ENCODE measurements around the gene MAP4.

The MAP4 gene

DNA sequence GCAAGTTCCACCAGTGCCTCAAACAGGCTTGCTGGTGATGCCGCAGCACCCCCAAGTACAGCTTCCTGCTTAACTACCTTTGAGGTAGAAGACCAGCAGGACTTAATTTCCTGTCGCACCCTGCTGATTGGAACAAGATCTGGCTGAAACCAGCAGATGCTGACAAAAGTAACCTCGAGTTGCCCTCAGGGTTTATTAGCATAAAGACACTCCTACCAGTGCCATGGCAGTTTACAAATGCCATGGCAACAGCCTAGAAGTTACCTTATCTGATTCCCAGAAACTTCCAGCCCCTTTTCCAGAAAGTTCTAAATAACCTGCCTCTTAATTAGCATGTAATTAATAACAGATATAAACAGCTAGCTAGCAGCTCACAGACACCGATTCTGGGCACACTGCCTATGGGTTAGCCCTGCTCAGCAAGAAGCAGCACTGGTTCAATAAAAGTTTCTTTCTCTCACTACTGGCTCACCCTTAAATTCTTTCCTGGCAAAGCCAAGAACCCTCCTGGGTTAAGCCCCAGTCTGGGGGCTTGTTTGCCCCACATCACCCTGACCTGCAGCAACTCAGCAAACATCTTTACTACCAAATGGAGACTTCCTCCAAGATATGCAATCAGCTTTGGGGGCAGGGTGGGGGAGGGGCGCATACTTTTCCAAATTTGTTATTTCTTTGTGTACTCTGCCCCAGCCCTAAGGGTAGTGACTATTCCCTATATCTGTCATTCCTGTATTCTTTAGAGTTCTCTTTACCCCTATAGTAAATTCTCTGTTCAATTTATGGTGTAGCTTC is 54.2 kb downstream of the MAP4 start:
- peak overlapping the region; percentile 35 for H3K27ac Mint-ChIP-seq
- H3K36me3 Mint-ChIP-seq: peaks cover 6% of the 10 kb centered on the region
- CTCF ChIA-PET: interaction anchor here (0.9 to 1.7 kb wide), 3 partner anchors 28 to 190 kb away, joined by 3 to 5 read pairs (median 5); no protein-coding TSS in a partner anchor
- no peaks in the 10 kb centered on the region for H3K9me3 Mint-ChIP-seq
- H3K4me3 Mint-ChIP-seq: no peak overlapping the region
- DNase-seq: peak; percentile 67
- H3K27me3 Mint-ChIP-seq: no peaks in the 10 kb centered on the region
- H3K4me1 Mint-ChIP-seq: peaks cover 32% of the 10 kb centered on the region

DNA sequence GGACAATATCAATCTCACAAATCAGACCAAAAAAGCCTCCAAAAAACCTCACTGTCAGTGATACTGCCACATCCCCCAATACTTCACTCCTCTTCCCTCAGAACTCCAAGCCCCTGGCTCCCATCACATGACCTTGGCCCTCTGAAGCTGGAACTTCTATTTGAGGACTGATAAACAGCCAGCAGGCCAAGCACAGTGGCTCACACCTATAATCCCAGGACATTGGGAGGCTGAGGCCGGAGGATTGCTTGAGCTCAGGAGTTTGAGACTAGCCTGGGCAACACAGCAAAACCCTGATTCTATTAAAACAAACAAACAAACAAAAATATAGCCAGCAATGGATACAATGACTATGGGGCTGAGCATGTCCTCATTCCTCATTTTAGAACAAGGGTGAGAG is 55.2 kb downstream of the MAP4 start:
- H3K27ac Mint-ChIP-seq: peak overlapping the region; percentile 35
- no peak overlapping the region for H3K4me3 Mint-ChIP-seq
- no peak for DNase-seq
- H3K4me1 Mint-ChIP-seq: peaks cover 32% of the 10 kb centered on the region
- H3K9me3 Mint-ChIP-seq: no peaks in the 10 kb centered on the region
- H3K36me3 Mint-ChIP-seq: peaks cover 6% of the 10 kb centered on the region
- H3K27me3 Mint-ChIP-seq: no peaks in the 10 kb centered on the region
- CTCF ChIA-PET: interaction anchor here (0.9 to 1.3 kb wide), 2 partner anchors 29 to 191 kb away, joined by 3 to 5 read pairs; no protein-coding TSS in a partner anchor

DNA sequence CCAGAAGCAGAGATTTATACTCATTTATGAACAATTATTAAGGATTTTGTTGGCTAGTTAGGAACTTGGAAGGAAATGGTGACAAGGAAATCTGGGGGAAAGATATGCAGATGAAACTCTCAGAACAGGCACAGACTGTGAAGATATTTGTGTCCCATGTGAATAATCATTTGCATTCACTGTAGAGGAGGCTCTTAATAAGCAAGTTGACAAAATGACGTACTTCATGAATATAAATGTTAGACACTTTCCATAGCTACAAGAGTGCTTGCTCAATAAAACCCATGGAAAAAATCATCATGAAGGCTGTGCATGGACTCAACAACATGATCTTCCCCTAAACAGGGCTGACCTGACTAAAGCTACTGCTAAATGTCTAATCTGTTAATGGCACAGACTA is 59.7 kb downstream of the MAP4 start:
- DNase-seq: no peak

DNA sequence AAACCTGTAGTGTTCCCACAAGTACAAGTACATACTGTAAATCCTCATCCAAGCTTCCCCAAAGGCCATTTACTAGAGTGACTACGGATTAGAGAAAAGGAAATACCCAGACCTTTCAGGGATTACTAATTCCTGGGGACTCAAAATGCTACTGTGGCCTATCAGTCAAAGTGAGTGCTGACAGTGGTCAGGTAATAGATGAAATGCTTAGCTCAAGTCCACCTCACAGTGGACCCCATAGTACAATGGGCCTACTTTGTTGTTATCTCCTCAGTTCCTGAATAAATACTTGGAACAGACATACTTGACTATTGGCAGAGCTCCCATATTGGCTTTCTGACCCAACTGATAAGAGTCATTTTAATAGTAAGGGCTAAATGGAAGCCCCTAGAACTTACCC is 61.6 kb downstream of the MAP4 start:
- CTCF ChIA-PET: interaction anchor here (1.3 kb wide), 1 partner anchor 129 kb away, joined by 3 read pairs; no protein-coding TSS in a partner anchor
- H3K27ac Mint-ChIP-seq: no peak overlapping the region
- H3K9me3 Mint-ChIP-seq: no peaks in the 10 kb centered on the region
- H3K4me3 Mint-ChIP-seq: no peak overlapping the region
- no peaks in the 10 kb centered on the region for H3K27me3 Mint-ChIP-seq
- no peaks in the 10 kb centered on the region for H3K4me1 Mint-ChIP-seq
- no peaks in the 10 kb centered on the region for H3K36me3 Mint-ChIP-seq
- no peak for DNase-seq

More for the DNA sequence above, 59.7 kb downstream of the MAP4 start:
- H3K4me3 Mint-ChIP-seq: no peak overlapping the region
- CTCF ChIA-PET: interaction anchor here (0.7 kb wide), 1 partner anchor 32 kb away, joined by 3 read pairs; no protein-coding TSS in a partner anchor
- peaks cover 6% of the 10 kb centered on the region for H3K36me3 Mint-ChIP-seq
- H3K27ac Mint-ChIP-seq: no peak overlapping the region
- H3K9me3 Mint-ChIP-seq: no peaks in the 10 kb centered on the region
- H3K4me1 Mint-ChIP-seq: peaks cover 15% of the 10 kb centered on the region
- H3K27me3 Mint-ChIP-seq: no peaks in the 10 kb centered on the region

DNA sequence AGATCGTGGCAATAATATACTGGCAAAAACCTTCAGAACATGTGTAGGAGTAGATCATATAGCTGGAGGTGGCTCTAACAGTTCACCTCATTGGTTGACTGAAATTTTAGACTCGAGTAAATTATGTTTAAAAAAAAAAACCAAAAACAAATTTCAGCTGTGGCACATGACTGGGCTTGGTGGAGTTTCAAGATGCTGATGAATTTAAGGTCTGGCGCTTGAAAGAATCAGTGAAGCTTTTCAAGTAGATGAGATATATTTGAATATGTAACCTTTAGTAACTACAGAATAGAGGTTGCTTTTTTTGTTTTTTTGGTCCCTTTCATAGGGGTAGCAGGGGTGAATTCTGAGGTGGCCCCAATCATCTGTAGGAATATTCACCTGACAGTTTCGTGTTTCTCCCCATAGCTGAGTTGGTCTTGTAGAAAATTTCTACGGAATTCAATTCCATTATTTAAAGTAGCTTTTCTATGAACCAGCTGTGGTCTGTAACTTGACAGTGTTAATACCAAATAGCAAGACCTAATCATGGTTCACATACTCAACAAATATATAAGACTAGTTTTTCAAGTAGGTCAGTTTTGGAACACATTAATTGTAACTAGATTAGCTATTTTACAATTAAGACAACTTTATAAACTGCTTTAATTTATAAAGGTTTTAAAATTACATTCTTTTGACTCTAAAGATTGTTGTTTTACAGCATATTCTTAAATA is 65.6 kb downstream of the MAP4 start:
- Mint-ChIP-seq H3K27ac (no peak overlapping the region), H3K4me3 (no peak overlapping the region), H3K27me3 (no peaks in the 10 kb centered on the region), H3K9me3 (no peaks in the 10 kb centered on the region), H3K4me1 (no peaks in the 10 kb centered on the region), H3K36me3 (no peaks in the 10 kb centered on the region)
- CTCF ChIA-PET: interaction anchor here (1.5 kb wide), 1 partner anchor 113 kb away, joined by 4 read pairs; no protein-coding TSS in a partner anchor
- no peak for DNase-seq

DNA sequence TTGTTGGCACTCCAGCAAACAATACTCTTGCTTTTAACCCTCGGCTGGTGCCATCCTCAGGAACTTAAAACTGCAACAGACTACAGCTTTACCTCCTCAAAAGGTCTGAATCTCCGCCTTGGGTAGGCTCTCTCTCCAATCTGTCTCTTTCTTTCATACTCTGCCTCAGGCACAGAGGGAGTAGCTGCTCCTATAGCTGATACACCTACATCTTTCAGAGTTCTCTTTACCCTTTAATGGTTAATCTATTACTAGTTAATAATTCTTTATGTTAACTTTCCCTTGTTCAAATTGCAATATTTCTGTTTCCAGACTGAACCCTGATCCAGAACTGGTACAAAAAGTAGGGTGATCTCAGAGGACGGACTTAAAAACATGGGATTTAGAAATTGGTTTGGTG is 66.2 kb downstream of the MAP4 start:
- no peaks in the 10 kb centered on the region for H3K27me3 Mint-ChIP-seq
- no peaks in the 10 kb centered on the region for H3K36me3 Mint-ChIP-seq
- H3K4me3 Mint-ChIP-seq: no peak overlapping the region
- DNase-seq: no peak
- H3K4me1 Mint-ChIP-seq: no peaks in the 10 kb centered on the region
- no peaks in the 10 kb centered on the region for H3K9me3 Mint-ChIP-seq
- CTCF ChIA-PET: interaction anchor here (1.5 kb wide), 1 partner anchor 112 kb away, joined by 4 read pairs; no protein-coding TSS in a partner anchor
- H3K27ac Mint-ChIP-seq: no peak overlapping the region

DNA sequence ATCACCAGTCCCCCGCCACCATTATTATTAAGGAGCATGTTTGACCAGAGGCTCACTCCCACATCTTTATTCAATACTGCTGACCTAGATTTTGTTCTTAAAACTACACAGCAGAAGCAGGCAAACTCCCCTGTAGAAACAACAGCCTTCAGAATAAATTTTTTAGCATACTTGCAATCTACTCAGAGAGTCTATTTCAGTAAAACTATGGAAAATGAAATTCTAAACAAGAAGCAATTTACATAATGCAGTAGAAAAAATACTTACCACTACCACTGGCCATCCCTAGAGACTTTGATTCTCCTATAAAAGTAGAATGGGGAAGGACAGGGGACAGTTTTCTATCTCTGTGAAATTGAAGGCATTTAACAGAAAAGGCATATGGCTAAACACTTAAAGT is 76.0 kb downstream of the MAP4 start:
- Mint-ChIP-seq H3K27ac (no peak overlapping the region), H3K9me3 (no peaks in the 10 kb centered on the region), H3K4me1 (no peaks in the 10 kb centered on the region), H3K27me3 (no peaks in the 10 kb centered on the region), H3K36me3 (no peaks in the 10 kb centered on the region), H3K4me3 (no peak overlapping the region)
- CTCF ChIA-PET: no interaction called here
- no peak for DNase-seq

DNA sequence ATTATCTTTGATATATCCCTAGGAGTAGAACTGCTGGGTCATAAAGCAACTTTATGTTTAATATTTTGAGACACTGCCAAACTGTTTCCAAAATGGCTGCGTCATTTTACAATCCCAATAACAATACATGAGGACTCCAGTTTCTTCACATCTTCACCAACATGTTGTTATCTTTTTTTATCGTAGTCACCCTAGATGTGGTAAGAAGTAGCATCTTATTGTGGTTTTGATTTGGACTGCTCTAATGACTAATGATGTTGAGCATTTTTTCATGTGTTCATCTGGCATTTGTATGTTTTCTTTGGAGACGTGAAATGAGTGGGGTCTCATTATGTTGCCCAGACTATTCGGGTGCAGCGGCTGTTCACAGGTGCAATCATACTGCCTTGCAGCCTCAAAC is 83.8 kb downstream of the MAP4 start:
- no peak for DNase-seq
- CTCF ChIA-PET: no interaction called here
- H3K27me3 Mint-ChIP-seq: no peaks in the 10 kb centered on the region
- no peaks in the 10 kb centered on the region for H3K4me1 Mint-ChIP-seq
- H3K36me3 Mint-ChIP-seq: no peaks in the 10 kb centered on the region
- H3K27ac Mint-ChIP-seq: no peak overlapping the region
- no peaks in the 10 kb centered on the region for H3K9me3 Mint-ChIP-seq
- H3K4me3 Mint-ChIP-seq: no peak overlapping the region

DNA sequence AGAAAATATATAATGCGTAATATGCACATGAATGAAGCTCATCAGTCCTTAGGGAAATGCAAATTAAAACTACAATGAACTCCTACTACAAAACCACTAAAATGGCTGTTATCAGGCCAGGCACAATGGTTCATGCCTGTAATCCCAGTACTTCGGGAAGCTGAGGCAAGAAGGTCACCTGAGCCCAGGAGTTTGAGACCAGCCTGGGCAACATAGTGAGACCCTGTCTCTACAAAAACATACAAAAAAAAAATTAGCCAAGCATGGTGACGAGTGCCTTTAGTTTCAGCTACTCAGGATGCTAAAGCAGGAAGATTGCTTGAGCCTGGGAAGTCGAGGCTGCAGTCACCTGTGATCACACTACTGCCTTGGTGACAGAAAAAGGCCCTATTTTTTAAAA is 85.2 kb downstream of the MAP4 start:
- CTCF ChIA-PET: no interaction called here
- Mint-ChIP-seq H3K4me1 (no peaks in the 10 kb centered on the region), H3K27ac (no peak overlapping the region)

DNA sequence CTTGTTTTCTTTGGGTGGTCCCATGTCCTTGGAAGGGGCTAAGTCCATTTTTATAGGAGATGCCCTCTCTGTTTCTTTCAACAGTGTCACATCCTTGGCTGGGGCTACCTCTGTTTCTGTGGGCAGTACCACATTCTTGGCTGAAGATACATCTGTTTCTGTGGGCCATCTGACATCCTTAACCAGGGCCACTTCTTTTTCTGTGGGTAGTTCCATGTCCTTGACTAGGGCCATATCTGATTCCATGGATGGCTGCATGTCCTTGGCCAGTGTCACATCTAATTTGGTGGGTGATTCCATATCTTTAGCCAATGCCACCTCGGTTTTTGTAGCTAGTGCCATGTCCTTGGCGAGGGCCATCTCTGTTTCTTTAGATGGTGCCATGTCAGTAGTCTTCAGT is 99.5 kb downstream of the MAP4 start:
- no peaks in the 10 kb centered on the region for H3K9me3 Mint-ChIP-seq
- CTCF ChIA-PET: no interaction called here
- no peaks in the 10 kb centered on the region for H3K4me1 Mint-ChIP-seq
- DNase-seq: no peak
- H3K27me3 Mint-ChIP-seq: no peaks in the 10 kb centered on the region
- H3K4me3 Mint-ChIP-seq: no peak overlapping the region
- H3K27ac Mint-ChIP-seq: no peak overlapping the region
- peaks cover 37% of the 10 kb centered on the region for H3K36me3 Mint-ChIP-seq

More for the DNA sequence above, 85.2 kb downstream of the MAP4 start:
- no peaks in the 10 kb centered on the region for H3K27me3 Mint-ChIP-seq
- H3K9me3 Mint-ChIP-seq: no peaks in the 10 kb centered on the region
- DNase-seq: no peak
- peaks cover 3% of the 10 kb centered on the region for H3K36me3 Mint-ChIP-seq
- no peak overlapping the region for H3K4me3 Mint-ChIP-seq

DNA sequence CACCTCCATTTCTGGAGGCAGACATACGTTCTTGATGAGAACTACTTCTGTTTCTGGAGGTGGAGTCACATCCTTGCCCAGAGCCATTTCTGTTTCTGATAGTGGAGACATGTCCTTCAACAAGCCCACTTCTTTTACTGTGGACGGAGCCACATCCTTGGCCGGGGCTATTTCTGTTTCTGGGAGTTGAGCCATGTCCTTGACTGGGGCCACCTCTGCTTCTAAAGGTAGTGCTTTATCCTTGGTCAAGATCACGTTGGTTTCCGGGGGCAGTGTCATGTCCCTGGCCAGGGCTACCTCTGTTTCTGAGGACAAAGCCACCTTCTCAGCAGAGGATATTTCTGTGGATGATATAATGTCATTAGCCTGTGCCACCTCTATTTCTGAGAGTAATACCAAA is 100.0 kb downstream of the MAP4 start:
- DNase-seq: no peak
- Mint-ChIP-seq H3K27me3 (no peaks in the 10 kb centered on the region), H3K27ac (no peak overlapping the region), H3K4me3 (no peak overlapping the region), H3K9me3 (no peaks in the 10 kb centered on the region), H3K36me3 (peaks cover 36% of the 10 kb centered on the region), H3K4me1 (peaks cover 2% of the 10 kb centered on the region)
- CTCF ChIA-PET: no interaction called here

DNA sequence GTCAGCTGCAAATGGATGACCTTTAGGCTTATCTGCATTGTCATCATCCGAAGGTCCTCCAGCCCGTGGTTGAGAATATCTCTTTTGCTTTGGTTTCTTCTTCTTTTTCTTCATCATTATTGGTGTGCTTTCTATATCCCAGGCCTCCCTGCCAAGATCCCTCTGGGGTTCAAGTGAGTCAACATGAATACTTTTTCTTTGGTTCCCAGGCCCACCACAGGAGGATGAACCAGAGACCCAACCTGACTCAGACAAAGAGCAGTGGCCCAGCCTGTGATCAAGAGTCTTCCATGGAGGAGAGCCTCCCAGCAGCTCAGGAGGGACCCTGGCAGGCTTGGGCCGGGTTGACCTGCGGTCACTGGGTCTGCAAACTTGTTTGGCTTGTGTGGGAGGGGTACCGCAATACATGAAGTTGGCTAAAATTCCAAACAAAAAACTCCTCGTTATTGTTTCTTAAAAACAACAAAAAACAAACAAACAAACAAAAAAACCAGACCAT is 104.2 kb downstream of the MAP4 start:
- Mint-ChIP-seq H3K4me3 (no peak overlapping the region), H3K9me3 (no peaks in the 10 kb centered on the region), H3K27ac (no peak overlapping the region), H3K4me1 (peaks cover 3% of the 10 kb centered on the region), H3K27me3 (no peaks in the 10 kb centered on the region), H3K36me3 (peaks cover 36% of the 10 kb centered on the region)
- CTCF ChIA-PET: no interaction called here
- DNase-seq: no peak

DNA sequence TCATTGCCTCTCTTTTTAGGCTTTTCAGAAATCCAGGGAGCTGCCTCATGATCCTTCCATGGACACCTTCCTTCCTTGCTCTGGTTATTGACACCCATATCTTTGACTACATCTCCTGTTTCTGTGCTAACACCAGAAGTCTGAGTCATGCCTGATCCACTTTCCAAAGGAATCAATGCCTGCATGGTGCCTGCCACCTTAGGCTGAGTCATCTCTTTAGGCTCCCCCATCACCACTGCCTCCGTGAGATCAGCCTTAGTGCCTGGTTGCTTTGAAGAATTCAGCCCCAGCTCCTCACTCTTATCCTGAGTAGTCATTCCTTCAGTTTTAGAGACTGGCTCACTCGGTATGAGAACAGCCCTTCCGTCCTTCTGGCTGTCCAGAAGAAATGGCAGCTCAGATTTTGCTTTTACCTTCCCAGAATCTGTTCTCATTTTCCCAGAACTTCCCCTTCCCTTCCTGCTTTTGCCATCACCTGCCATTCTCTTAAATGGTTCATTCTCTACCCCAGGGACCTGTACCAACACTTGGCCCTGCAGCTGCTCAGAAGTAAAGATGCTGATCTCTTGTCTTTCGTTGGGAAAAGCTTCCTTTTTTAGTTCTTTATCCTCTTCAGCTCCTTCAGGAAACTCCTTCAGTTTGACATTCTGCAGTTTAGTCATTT is 105.3 kb downstream of the MAP4 start:
- peaks cover 31% of the 10 kb centered on the region for H3K36me3 Mint-ChIP-seq
- no peak for DNase-seq
- H3K4me1 Mint-ChIP-seq: peaks cover 3% of the 10 kb centered on the region
- no peaks in the 10 kb centered on the region for H3K9me3 Mint-ChIP-seq
- H3K4me3 Mint-ChIP-seq: no peak overlapping the region
- no peaks in the 10 kb centered on the region for H3K27me3 Mint-ChIP-seq
- CTCF ChIA-PET: no interaction called here
- peak overlapping the region; percentile 11 for H3K27ac Mint-ChIP-seq

DNA sequence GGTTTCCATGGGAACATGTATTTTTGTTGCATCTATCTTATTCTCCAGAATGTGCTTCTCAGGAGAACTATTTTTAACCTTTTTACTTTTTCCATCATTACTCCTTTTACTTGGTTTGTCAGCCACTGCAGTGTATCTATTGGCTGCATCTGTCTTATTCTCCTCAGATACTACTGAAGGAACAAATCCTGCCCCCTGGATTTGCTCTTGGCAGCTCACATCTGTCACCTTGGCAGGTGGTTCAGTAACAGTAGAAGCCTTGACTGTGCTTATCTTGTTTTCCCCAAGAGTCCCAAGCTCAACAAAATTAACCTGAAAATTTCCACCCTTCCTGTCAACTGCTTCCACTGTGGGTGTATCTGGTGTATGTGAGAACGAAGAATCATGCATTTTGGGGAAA is 106.0 kb downstream of the MAP4 start:
- CTCF ChIA-PET: no interaction called here
- H3K4me1 Mint-ChIP-seq: peaks cover 3% of the 10 kb centered on the region
- no peak overlapping the region for H3K27ac Mint-ChIP-seq
- H3K27me3 Mint-ChIP-seq: no peaks in the 10 kb centered on the region
- H3K9me3 Mint-ChIP-seq: no peaks in the 10 kb centered on the region
- DNase-seq: no peak
- no peak overlapping the region for H3K4me3 Mint-ChIP-seq
- H3K36me3 Mint-ChIP-seq: peaks cover 28% of the 10 kb centered on the region

Data from activated naive CD4-positive, alpha-beta T cell treated with anti-CD3 and anti-CD28 coated beads, Interleukin-2, amount 10 ng/mL, durations not matched to agents 7 days and 5 days (primary cell).